Muscle layer of duodenum (tissue), 2 donors: ENCODE results near the gene HSPA1A.
A peak's percentile ranks its signal among the peaks of the same experiment; 100 is the strongest.
"Not testable (repeated sequence)": the region's sequence is repeated elsewhere in the genome, so short reads cannot be mapped to it uniquely, and the experiment has no call there.

Experiments used
- H3K27ac ChIP-seq: one replicate; pipeline ENCODE4 v1.7.0; 2013; ENCODE audit warnings: mild to moderate bottlenecking, low read length
- H3K27me3 ChIP-seq: one replicate; pipeline ENCODE4 v1.7.0; 2013; ENCODE audit warnings: low read depth, mild to moderate bottlenecking, control low read depth, low read length
- H3K36me3 ChIP-seq, 2 donors: one replicate each; pipeline ENCODE4 v1.7.0; 2013; ENCODE audit warnings: low read length in 2 of 2, control low read depth in 1 of 2, mild to moderate bottlenecking in 1 of 2; ENCODE audit not compliant: insufficient read depth in 2 of 2, control insufficient read depth in 1 of 2
- H3K4me1 ChIP-seq, 2 donors: one replicate each; pipeline ENCODE4 v1.7.0; 2013; ENCODE audit warnings: low read length in 2 of 2, mild to moderate bottlenecking in 2 of 2, control low read depth in 1 of 2, moderate library complexity in 1 of 2; ENCODE audit not compliant: insufficient read depth in 2 of 2, control insufficient read depth in 1 of 2
- H3K4me3 ChIP-seq, 2 donors: one replicate each; pipeline ENCODE4 v1.7.0; 2013; ENCODE audit warnings: low read length in 2 of 2, low read depth in 1 of 2, mild to moderate bottlenecking in 1 of 2
- H3K9me3 ChIP-seq, 2 donors: one replicate each; pipeline ENCODE4 v1.7.0; 2013; ENCODE audit warnings: low read length in 2 of 2, control low read depth in 1 of 2, mild to moderate bottlenecking in 1 of 2; ENCODE audit not compliant: control insufficient read depth in 1 of 2
- donor health status: healthy.

Gene HSPA1A

GRCh38 chr6:31782126-31782855, 33.1 kb upstream of the HSPA1A start:
- Histone ChIP-seq H3K27ac (no peak overlapping the region), H3K27me3 (no peaks in the 10 kb centered on the region), H3K4me3 (no peak overlapping the region), H3K36me3 (peaks cover 30 to 66% of the 10 kb centered on the region in 2 donors), H3K4me1 (peaks cover 0 to 2% of the 10 kb centered on the region in 2 donors), H3K9me3 (no peaks in the 10 kb centered on the region)

DNA sequence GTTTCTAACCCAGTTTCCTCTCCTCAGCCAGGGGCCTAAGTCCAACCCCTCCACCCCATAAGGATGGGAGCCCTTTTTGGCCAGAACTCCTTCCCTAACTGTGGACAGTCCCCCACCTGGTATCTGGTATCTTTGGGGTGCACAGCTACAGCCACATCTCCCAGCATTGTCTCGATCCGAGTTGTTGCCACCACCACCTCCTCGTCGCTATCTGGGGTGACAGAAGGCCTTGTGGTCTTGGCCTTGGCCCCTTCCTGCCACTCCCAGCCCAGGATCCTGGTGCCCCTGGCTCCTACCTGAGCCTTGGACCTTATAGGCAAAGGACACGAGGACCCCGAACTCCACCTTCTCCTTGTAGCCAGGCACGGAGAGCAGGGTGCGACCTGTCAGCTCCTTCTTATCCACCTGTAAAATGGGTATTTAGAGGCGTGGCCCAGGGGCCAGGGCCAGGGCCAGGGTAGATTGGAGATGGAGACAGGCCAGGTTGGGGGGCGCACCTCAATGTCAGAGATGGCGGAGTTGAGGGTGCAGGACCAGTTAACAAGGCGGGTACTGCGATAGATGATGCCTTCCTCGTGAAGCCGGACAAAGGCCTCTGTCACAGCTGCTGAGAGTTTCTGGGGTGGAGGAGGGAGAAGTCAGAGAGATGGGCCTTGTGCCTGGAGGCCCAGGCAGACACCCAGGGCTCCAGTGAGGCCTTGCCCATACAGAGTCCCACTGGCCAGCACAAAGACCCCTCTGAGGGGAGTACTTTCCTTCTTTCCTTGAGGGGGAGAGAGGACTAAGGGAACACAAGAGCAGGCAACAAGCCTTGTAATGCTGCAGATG, 31.0 kb upstream of the HSPA1A start:
- no peaks in the 10 kb centered on the region for H3K9me3 ChIP-seq
- H3K36me3 ChIP-seq: peaks cover 32 to 62% of the 10 kb centered on the region in 2 donors
- no peaks in the 10 kb centered on the region for H3K27me3 ChIP-seq
- no peak overlapping the region for H3K27ac ChIP-seq
- no peak overlapping the region for H3K4me3 ChIP-seq
- no peaks in the 10 kb centered on the region for H3K4me1 ChIP-seq

DNA sequence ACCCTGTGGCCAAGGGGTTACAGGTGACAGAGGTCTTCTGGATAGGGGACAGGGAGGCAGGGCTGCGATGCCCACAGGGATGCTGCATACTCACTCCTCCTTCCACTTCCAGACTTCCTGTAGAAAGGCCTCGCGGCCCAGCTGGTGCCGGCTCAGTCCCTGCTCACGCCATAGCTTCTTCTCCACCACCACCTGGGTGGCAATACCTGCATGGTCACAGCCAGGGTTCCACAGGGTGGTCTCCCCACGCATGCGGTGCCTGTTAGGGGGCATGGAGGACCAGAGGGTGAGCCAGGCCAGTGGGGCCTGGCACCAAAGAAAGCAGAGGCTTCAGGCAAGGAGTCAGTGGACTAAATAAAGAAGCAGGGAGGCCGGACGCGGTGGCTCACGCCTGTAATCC, 29.9 kb upstream of the HSPA1A start:
- H3K27ac ChIP-seq: no peak overlapping the region
- H3K27me3 ChIP-seq: no peaks in the 10 kb centered on the region
- no peak overlapping the region for H3K4me3 ChIP-seq
- H3K4me1 ChIP-seq: no peaks in the 10 kb centered on the region
- no peaks in the 10 kb centered on the region for H3K9me3 ChIP-seq
- peaks cover 30 to 53% of the 10 kb centered on the region in 2 donors for H3K36me3 ChIP-seq

- H3K27ac ChIP-seq: no peak overlapping the region
- peaks cover 0 to 10% of the 10 kb centered on the region in 2 donors for H3K4me1 ChIP-seq
- peaks cover 7 to 30% of the 10 kb centered on the region in 2 donors for H3K36me3 ChIP-seq
- no peaks in the 10 kb centered on the region for H3K27me3 ChIP-seq
- H3K9me3 ChIP-seq: no peaks in the 10 kb centered on the region
- no peak overlapping the region for H3K4me3 ChIP-seq
Observed at GRCh38 chr6:31791324-31792089, 23.8 kb upstream of the HSPA1A start.

- no peaks in the 10 kb centered on the region for H3K27me3 ChIP-seq
- no peak overlapping the region for H3K27ac ChIP-seq
- peaks cover 0 to 10% of the 10 kb centered on the region in 2 donors for H3K4me1 ChIP-seq
- H3K9me3 ChIP-seq: no peaks in the 10 kb centered on the region
- peaks cover 7 to 30% of the 10 kb centered on the region in 2 donors for H3K36me3 ChIP-seq
- H3K4me3 ChIP-seq: no peak overlapping the region
Observed at GRCh38 chr6:31792090-31792374, 23.3 kb upstream of the HSPA1A start.

GRCh38 chr6:31792761-31793171, 22.6 kb upstream of the HSPA1A start:
- Histone ChIP-seq H3K27ac (no peak overlapping the region), H3K36me3 (peaks cover 7 to 30% of the 10 kb centered on the region in 2 donors), H3K4me1 (peaks cover 0 to 10% of the 10 kb centered on the region in 2 donors), H3K4me3 (no peak overlapping the region), H3K27me3 (no peaks in the 10 kb centered on the region), H3K9me3 (no peaks in the 10 kb centered on the region)

- H3K27me3 ChIP-seq, H3K4me3 ChIP-seq, H3K9me3 ChIP-seq, H3K4me1 ChIP-seq: not testable (repeated sequence)
- Histone ChIP-seq H3K36me3 (peaks cover 7 to 25% of the 10 kb centered on the region in 2 donors), H3K27ac (peak overlapping the region; percentile 97)
Observed at GRCh38 chr6:31793927-31794245, 21.5 kb upstream of the HSPA1A start.

GRCh38 chr6:31794294-31794865, 21.0 kb upstream of the HSPA1A start:
- H3K27ac ChIP-seq: peak overlapping the region; percentile 97
- peaks cover 5 to 23% of the 10 kb centered on the region in 2 donors for H3K36me3 ChIP-seq

GRCh38 chr6:31794866-31795615, 20.3 kb upstream of the HSPA1A start:
- H3K4me1 ChIP-seq: peaks cover 0 to 10% of the 10 kb centered on the region in 2 donors
- H3K27me3 ChIP-seq: no peaks in the 10 kb centered on the region
- no peaks in the 10 kb centered on the region for H3K9me3 ChIP-seq
- peak overlapping the region; percentile 68 to 94 for H3K4me3 ChIP-seq
- H3K36me3 ChIP-seq: peaks cover 4 to 20% of the 10 kb centered on the region in 2 donors
- H3K27ac ChIP-seq: peak overlapping the region; percentile 97

More at GRCh38 chr6:31794294-31794865, 21.0 kb upstream of the HSPA1A start:
- Histone ChIP-seq H3K9me3 (no peaks in the 10 kb centered on the region), H3K4me3 (peak overlapping the region; percentile 68 to 94), H3K27me3 (no peaks in the 10 kb centered on the region), H3K4me1 (peaks cover 0 to 10% of the 10 kb centered on the region in 2 donors)

GRCh38 chr6:31795616-31796298, 19.6 kb upstream of the HSPA1A start, which contains the start of gene VARS1:
Gene VARS1 (minus strand): TSS chr6:31795752. CDS start chr6:31795217, 535 bp downstream.
- H3K36me3 ChIP-seq: peaks cover 4 to 20% of the 10 kb centered on the region in 2 donors
- no peaks in the 10 kb centered on the region for H3K27me3 ChIP-seq
- no peaks in the 10 kb centered on the region for H3K9me3 ChIP-seq
- peaks cover 0 to 10% of the 10 kb centered on the region in 2 donors for H3K4me1 ChIP-seq
- H3K27ac ChIP-seq: peak within 1 kb of the TSS; percentile 97
- peak within 1 kb of the TSS; percentile 68 to 94 for H3K4me3 ChIP-seq
